Measurements from ENCODE around the gene C1QTNF6.

The C1QTNF6 gene

DNA sequence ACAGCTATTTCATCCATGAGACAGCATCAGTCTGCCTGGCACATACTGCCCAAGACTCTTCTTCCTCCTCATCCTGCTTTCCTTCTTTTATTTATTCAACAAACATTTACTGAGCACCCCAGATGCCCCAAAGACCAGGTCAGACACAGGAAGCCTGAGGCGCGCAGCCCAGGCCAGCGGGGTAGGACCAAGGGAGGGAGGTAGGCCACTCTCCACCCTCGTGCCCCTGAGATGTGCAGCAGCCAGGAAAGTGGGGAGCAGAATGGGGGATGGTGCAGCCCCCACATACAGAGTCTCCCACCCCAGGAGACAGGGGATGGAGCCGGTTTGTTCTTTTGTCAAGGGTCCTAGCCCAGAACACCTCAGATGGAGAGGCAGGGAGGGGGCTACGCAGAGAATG, 34.1 kb downstream of the C1QTNF6 start:
- in situ Hi-C loops (cut with MboI; ENCODE audit: low sequenced_read_pairs, unreplicated experiment), result no loop called here
- TF ChIP-seq, protein P1, sequence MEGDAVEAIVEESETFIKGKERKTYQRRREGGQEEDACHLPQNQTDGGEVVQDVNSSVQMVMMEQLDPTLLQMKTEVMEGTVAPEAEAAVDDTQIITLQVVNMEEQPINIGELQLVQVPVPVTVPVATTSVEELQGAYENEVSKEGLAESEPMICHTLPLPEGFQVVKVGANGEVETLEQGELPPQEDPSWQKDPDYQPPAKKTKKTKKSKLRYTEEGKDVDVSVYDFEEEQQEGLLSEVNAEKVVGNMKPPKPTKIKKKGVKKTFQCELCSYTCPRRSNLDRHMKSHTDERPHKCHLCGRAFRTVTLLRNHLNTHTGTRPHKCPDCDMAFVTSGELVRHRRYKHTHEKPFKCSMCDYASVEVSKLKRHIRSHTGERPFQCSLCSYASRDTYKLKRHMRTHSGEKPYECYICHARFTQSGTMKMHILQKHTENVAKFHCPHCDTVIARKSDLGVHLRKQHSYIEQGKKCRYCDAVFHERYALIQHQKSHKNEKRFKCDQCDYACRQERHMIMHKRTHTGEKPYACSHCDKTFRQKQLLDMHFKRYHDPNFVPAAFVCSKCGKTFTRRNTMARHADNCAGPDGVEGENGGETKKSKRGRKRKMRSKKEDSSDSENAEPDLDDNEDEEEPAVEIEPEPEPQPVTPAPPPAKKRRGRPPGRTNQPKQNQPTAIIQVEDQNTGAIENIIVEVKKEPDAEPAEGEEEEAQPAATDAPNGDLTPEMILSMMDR (IDR thresholded peaks at IDR 0.05; ENCODE audit: borderline replicate concordance, control extremely low read depth, extremely low read depth, insufficient read depth, missing control alignments), result no peak
- no peak for DNase-seq (ENCODE audit: low spot score)

DNA sequence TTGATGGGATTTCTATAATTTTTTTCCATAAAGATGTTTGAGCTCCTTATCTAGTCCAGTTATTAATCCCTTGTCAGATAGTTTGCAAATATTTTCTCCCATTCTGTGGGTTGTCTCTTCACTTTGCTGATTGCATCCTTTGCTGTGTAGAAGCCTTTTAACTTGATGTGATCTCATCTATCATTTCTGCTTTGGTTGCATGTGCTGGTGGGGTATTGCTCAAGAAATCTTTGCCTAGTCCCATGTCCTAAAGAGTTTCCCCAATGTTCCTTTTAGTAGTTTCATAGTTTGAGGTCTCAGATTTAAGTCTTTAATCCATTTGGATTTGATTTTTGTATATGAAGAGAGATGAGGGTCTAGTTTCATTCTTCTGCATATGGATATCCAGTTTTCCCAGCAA, 36.6 kb downstream of the C1QTNF6 start:
- DNase-seq (ENCODE audit: low spot score), result no peak
- TF ChIP-seq, protein P1 (IDR thresholded peaks at IDR 0.05; ENCODE audit: borderline replicate concordance, control extremely low read depth, extremely low read depth, insufficient read depth, missing control alignments), result no peak
- in situ Hi-C loops (cut with MboI; ENCODE audit: low sequenced_read_pairs, unreplicated experiment), result no loop called here

DNA sequence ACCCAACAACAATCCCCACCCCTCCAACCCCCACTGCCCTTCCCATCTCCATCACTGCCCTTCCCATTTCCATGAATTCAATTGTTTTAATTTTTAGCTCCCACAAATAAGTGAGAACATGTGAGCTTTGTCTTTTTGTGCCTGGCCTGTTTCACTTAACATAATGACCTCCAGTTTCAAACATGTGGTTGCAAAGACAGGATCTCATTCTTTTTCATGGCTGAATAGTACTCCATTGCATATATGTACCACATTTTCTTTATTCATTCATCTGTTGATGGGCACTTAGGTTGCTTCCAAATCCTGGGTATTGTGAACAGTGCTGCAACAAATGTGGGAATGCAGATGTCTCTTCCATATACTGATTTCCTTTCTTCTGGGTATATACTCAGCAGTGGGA, 37.3 kb downstream of the C1QTNF6 start:
- TF ChIP-seq, protein P1 (IDR thresholded peaks at IDR 0.05; ENCODE audit: borderline replicate concordance, control extremely low read depth, extremely low read depth, insufficient read depth, missing control alignments), result no peak
- in situ Hi-C loops (cut with MboI; ENCODE audit: low sequenced_read_pairs, unreplicated experiment), result no loop called here
- no peak for DNase-seq (ENCODE audit: low spot score)

DNA sequence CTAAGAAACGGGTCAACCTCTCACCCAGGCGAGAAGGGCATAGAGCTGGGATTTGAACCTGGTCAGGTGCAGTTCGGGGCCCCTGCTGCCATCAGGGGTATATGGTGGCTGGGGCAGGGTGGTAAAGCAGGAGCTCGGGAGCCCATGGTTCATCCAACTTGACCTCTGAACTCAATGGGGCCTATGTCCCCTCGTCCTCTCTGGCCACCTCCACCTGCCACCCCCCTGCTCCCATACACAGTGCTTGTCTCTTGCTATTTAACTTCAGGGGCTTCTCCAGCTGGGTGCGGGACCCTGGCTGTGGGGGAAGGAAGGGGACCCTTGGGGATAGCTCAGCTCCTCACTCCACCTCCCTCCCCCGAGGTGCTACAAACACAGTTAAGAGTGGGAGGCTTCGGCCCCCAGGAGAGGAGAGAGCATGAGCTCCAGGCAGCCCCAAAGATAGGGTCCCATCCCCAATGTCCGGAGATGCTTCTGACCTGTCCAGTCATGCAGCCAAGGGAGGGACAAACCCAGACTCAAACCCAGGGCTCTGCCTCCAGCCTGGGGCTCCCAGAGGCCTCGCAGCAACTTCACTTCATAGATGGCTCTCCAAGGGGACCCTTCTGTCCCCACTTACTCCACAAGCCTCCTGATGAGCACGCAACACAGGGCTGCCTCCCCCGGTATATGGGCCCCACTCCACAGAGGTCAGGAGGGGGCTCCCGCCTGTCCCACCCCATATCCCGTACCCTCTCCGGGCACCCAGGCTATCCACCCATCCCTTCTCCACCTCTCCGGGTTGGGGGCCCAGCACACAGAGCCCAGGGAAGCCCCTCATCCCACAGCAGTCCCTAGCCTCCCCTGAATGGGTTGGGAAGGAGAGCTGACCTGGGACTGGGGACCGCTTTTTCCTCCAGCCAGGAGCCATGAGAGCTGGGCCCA, 39.0 kb downstream of the C1QTNF6 start:
- no peak for DNase-seq (ENCODE audit: low spot score)
- TF ChIP-seq, protein P1 (IDR thresholded peaks at IDR 0.05; ENCODE audit: borderline replicate concordance, control extremely low read depth, extremely low read depth, insufficient read depth, missing control alignments), result no peak
- in situ Hi-C loops (cut with MboI; ENCODE audit: low sequenced_read_pairs, unreplicated experiment), result no loop called here

DNA sequence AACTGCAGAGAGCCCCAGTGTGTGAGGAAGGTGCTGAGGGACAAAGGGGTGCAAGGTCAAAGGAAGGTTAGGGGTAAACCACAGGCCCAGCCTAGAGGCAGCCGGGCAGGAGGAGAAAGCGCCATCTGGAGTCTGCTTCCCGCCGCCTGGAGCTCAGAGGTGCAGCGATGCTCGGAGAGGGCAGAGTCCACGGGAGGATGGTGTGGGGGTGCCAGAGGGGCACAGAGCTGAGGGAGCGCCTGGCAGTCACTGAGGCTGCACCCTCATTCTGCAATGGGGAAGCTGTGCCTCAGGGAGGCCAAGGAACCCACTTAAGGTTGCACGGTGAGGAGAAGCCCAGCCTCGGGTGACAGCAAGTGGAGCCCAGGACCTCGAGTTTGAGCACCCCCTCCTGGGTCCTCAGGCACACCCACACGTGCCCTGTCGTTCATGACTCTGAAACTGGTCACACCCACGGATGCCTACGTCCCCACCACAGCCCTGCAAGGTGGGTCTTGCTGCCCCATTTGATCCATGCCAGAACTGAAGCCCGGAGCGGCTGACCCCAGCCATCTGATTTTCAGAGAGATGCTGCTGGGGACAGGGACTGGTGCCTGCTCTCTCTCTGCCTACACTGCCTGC, 39.9 kb downstream of the C1QTNF6 start:
- DNase-seq (ENCODE audit: low spot score), result no peak
- TF ChIP-seq, protein P1 (IDR thresholded peaks at IDR 0.05; ENCODE audit: borderline replicate concordance, control extremely low read depth, extremely low read depth, insufficient read depth, missing control alignments), result peak; percentile 27
- in situ Hi-C loops (cut with MboI; ENCODE audit: low sequenced_read_pairs, unreplicated experiment), result no loop called here

DNA sequence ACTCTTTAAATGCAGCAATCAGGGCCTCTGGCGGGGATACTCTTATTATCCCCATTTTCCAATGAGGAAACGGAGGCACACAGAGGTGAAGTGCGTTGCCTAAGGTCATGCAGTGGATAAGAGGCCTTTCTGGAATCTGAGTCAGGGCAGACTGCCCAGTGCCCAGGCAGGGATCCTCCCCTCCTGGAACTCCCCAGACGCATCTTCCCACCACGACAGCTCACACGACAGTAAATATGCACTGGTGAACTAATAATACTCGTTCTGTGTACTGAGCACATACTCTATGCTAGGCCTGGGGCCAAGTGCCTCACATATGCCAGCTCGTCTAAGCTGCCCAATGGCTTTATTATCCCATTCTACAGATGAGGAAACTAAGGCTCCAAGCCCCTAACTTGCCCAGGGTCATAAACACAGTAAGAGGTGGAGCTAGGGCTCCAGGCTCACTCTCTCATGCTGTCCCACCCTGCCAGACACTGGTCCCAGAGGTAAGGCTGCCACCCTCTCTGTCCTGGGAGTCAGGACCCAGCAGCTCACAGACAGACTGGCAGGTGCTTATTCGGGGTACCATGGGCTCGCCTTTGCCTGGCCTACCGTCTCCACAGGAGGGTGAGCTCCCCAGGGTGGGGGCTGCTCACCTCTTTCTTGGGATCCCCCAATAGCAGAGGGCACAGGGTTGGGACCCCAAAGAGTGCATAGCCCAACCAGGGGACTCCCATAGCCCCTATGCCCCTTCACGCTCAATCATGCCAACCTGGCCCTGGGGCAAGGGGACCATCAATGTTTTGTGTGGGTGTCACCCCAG, 40.7 kb downstream of the C1QTNF6 start:
- in situ Hi-C loops (cut with MboI; ENCODE audit: low sequenced_read_pairs, unreplicated experiment), result no loop called here
- TF ChIP-seq, protein P1 (IDR thresholded peaks at IDR 0.05; ENCODE audit: borderline replicate concordance, control extremely low read depth, extremely low read depth, insufficient read depth, missing control alignments), result no peak
- no peak for DNase-seq (ENCODE audit: low spot score)
